H9 (cell line): ENCODE data around the gene SLC25A24. TPM values are rescaled to one million over a fixed set of nuclear protein-coding genes. Genes with fewer than 3 reads are reported as not detected.

Experiments
- DNase-seq: peaks from one replicate; pipeline ENCODE4 v3.0.0-alpha.2; 2017
- H2AFZ ChIP-seq: one replicate; pipeline ENCODE4 v1.6.1; 2013; ENCODE audit warnings: mild to moderate bottlenecking, low read length, control low read depth, moderate library complexity
- H2AK5ac ChIP-seq: 2 replicates; pipeline ENCODE4 v1.6.1; 2013; ENCODE audit warnings: low read length, control low read depth, mixed read lengths; ENCODE audit not compliant: insufficient read length
- H2BK120ac ChIP-seq: one replicate; pipeline ENCODE4 v1.6.1; 2013; ENCODE audit warnings: low read depth, mild to moderate bottlenecking, low read length, control low read depth, inconsistent platforms; ENCODE audit not compliant: poor library complexity, severe bottlenecking
- H2BK12ac ChIP-seq: 2 replicates; pipeline ENCODE4 v1.6.1; 2013; ENCODE audit warnings: low read length, control low read depth, mixed read lengths, low read depth; ENCODE audit not compliant: insufficient read length
- H2BK15ac ChIP-seq: 2 replicates; pipeline ENCODE4 v1.6.1; 2013; ENCODE audit warnings: low read depth, low read length, control low read depth
- H2BK20ac ChIP-seq: one replicate; pipeline ENCODE4 v1.6.1; 2013; ENCODE audit warnings: low read depth, mild to moderate bottlenecking, low read length, control low read depth, inconsistent platforms; ENCODE audit not compliant: poor library complexity, severe bottlenecking
- H2BK5ac ChIP-seq: 2 replicates; pipeline ENCODE4 v1.6.1; 2013; ENCODE audit warnings: low read length, control low read depth, mixed read lengths; ENCODE audit not compliant: insufficient read length
- H3K14ac ChIP-seq: 2 replicates; pipeline ENCODE4 v1.6.1; 2013; ENCODE audit warnings: low read length, control low read depth; ENCODE audit not compliant: insufficient read depth
- H3K18ac ChIP-seq: 2 replicates; pipeline ENCODE4 v1.6.1; 2013; ENCODE audit warnings: low read depth, mild to moderate bottlenecking, mixed read lengths, low read length, control low read depth; ENCODE audit not compliant: insufficient read length
- H3K23ac ChIP-seq: 2 replicates; pipeline ENCODE4 v1.6.1; 2013; ENCODE audit warnings: low read length, control low read depth, mixed read lengths, low read depth; ENCODE audit not compliant: insufficient read length
- H3K23me2 ChIP-seq: 2 replicates; pipeline ENCODE4 v1.6.1; 2013; ENCODE audit warnings: low read depth, mild to moderate bottlenecking, mixed read lengths, low read length, control low read depth; ENCODE audit not compliant: insufficient read length, poor library complexity, severe bottlenecking
- H3K27ac ChIP-seq: 2 replicates; pipeline ENCODE4 v1.5.1; 2013; ENCODE audit warnings: low read length, control low read depth, mixed read lengths, low read depth; ENCODE audit not compliant: insufficient read length
- H3K27me3 ChIP-seq: 2 replicates; pipeline ENCODE4 v1.6.1; 2013; ENCODE audit warnings: low read length, control low read depth, inconsistent platforms; ENCODE audit not compliant: insufficient read depth
- H3K4ac ChIP-seq: 2 replicates; pipeline ENCODE4 v1.6.1; 2013; ENCODE audit warnings: low read depth, mild to moderate bottlenecking, control low read depth, inconsistent platforms, low read length, moderate library complexity
- H3K4me1 ChIP-seq: 2 replicates; pipeline ENCODE4 v1.6.1; 2013; ENCODE audit warnings: low read length, control low read depth, inconsistent platforms; ENCODE audit not compliant: insufficient read depth
- H3K4me2 ChIP-seq: 2 replicates; pipeline ENCODE4 v1.6.1; 2013; ENCODE audit warnings: low read length, control low read depth, mixed read lengths; ENCODE audit not compliant: insufficient read length, insufficient read depth
- H3K56ac ChIP-seq: 2 replicates; pipeline ENCODE4 v1.6.1; 2013; ENCODE audit warnings: low read depth, mild to moderate bottlenecking, mixed read lengths, low read length, control low read depth; ENCODE audit not compliant: insufficient read length
- H3K79me1 ChIP-seq: 2 replicates; pipeline ENCODE4 v1.6.1; 2013; ENCODE audit warnings: low read depth, mild to moderate bottlenecking, moderate library complexity, low read length, control low read depth, inconsistent platforms; ENCODE audit not compliant: insufficient read depth, poor library complexity, severe bottlenecking
- H3K79me2 ChIP-seq: 2 replicates; pipeline ENCODE4 v1.6.1; 2013; ENCODE audit warnings: low read length, control low read depth, inconsistent platforms; ENCODE audit not compliant: insufficient read depth
- H3K9ac ChIP-seq: 2 replicates; pipeline ENCODE4 v1.6.1; 2013; ENCODE audit warnings: low read length, control low read depth, mixed read lengths; ENCODE audit not compliant: insufficient read length; ENCODE audit errors: extremely low read depth
- H3K9me3 ChIP-seq: one replicate; pipeline ENCODE4 v1.6.1; 2013; ENCODE audit warnings: low read depth, low read length, inconsistent platforms; ENCODE audit not compliant: control insufficient read depth
- H3T11ph ChIP-seq: one replicate; pipeline ENCODE4 v1.6.1; 2013; ENCODE audit warnings: mild to moderate bottlenecking, low read length, control low read depth, inconsistent platforms
- H4K20me1 ChIP-seq: one replicate; pipeline ENCODE4 v1.6.1; 2013; ENCODE audit not compliant: control insufficient read depth, insufficient read length, insufficient read depth
- H4K5ac ChIP-seq: 2 replicates; pipeline ENCODE4 v1.6.1; 2013; ENCODE audit warnings: low read depth, mild to moderate bottlenecking, mixed read lengths, low read length, control low read depth; ENCODE audit not compliant: insufficient read length
- H4K8ac ChIP-seq: replicated peaks from 2 replicates; pipeline ENCODE4 v1.6.1; 2013; ENCODE audit warnings: low read length, control low read depth, mixed read lengths, low read depth; ENCODE audit not compliant: insufficient read length
- H4K91ac ChIP-seq: 2 replicates; pipeline ENCODE4 v1.6.1; 2013; ENCODE audit warnings: low read depth, mild to moderate bottlenecking, moderate library complexity, mixed read lengths, low read length, control low read depth; ENCODE audit not compliant: insufficient read length
- H3K27ac Mint-ChIP-seq, 3 experiments: 2 replicates in 2 of 3; 3 replicates in 1 of 3; pipeline ENCODE4 v1.8.0; 2020 to 2021; ENCODE audit warnings: mixed read lengths in 3 of 3, mild to moderate bottlenecking in 1 of 3, moderate library complexity in 1 of 3
- H3K27me3 Mint-ChIP-seq: 2 replicates; pipeline ENCODE4 v1.8.0; 2021; ENCODE audit warnings: low read depth, mild to moderate bottlenecking, moderate library complexity, mixed read lengths
- H3K36me3 Mint-ChIP-seq, 3 experiments: 2 replicates in 2 of 3; 3 replicates in 1 of 3; pipeline ENCODE4 v1.8.0; 2020 to 2021; ENCODE audit warnings: low read depth in 3 of 3, mixed read lengths in 3 of 3; ENCODE audit not compliant: insufficient read depth in 1 of 3
- H3K4me1 Mint-ChIP-seq, 2 experiments: 2 replicates each; pipeline ENCODE4 v1.8.0; 2020; ENCODE audit warnings: mixed read lengths in 2 of 2
- H3K4me3 Mint-ChIP-seq, 2 experiments: 2 replicates in 1 of 2; 3 replicates in 1 of 2; pipeline ENCODE4 v1.8.0; 2020 to 2021; ENCODE audit warnings: mild to moderate bottlenecking in 2 of 2, mixed read lengths in 2 of 2, moderate library complexity in 1 of 2
- H3K9me3 Mint-ChIP-seq, 2 experiments: 2 replicates in 1 of 2; 3 replicates in 1 of 2; pipeline ENCODE4 v1.8.0; 2020; ENCODE audit warnings: mild to moderate bottlenecking in 2 of 2, mixed read lengths in 2 of 2, moderate library complexity in 1 of 2
- WGBS: extraction: QIAGEN DNeasy Blood & Tissue Kit; methylation state at CpG from one replicate; pipeline ENCODE4 v1.1.7; 2013; ENCODE audit warnings: missing lambda C conversion rate, low lambda C conversion rate, mixed read lengths; ENCODE audit not compliant: insufficient read length; ENCODE audit errors: extremely low coverage; 5-methylcytosine and 5-hydroxymethylcytosine counted together
- total RNA-seq: library from RNA; stranded (reverse); gene quantifications from 2 replicates; pipeline ENCODE4 v1.2.1, GENCODE V29; 2021
- TF ChIP-seq, protein P1 (sequence below): fragments of 200-600 bp; sonication (generic); conservative IDR thresholded peaks from 3 replicates; pipeline ENCODE4 v1.8.0; 2021; ENCODE audit warnings: antibody characterized with exemption, mild to moderate bottlenecking

SLC25A24 gene
- total RNA-seq, 1 experiment from 2014 or later, result 35.1 TPM

DNA sequence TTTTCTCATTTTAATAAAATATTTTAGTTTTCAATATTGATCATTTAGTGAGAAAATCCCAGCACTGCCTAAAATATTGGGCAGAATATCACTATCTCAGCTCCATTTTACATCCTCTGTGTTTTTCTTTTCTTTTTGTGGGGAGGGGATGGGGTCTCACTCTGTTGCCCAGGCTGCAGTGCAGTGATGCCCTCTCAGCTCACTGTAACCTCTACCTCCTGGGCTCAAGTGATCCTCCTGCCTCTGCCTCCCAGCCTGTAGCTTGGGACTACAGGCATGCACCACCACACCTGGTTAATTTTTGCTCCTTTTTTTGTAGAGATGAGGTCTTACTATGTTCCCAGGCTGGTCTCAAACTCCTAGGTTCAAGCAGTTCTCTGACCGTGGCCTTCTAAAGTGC lies 76.1 kb downstream of the SLC25A24 start:
- Histone ChIP-seq H3K23me2 (no peaks in the 10 kb centered on the region), H3T11ph (no peak overlapping the region), H2AFZ (no peak overlapping the region), H2BK120ac (no peak overlapping the region), H3K4me2 (no peak overlapping the region), H2BK5ac (no peak overlapping the region), H2BK12ac (no peak overlapping the region), H3K56ac (no peak overlapping the region), H4K20me1 (no peaks in the 10 kb centered on the region), H3K79me1 (no peaks in the 10 kb centered on the region), H4K91ac (no peak overlapping the region), H3K9ac (no peak overlapping the region), H3K18ac (no peak overlapping the region), H4K5ac (no peak overlapping the region), H3K27ac (no peak overlapping the region), H3K23ac (no peak overlapping the region), H3K14ac (no peak overlapping the region), H2BK15ac (no peak overlapping the region), H3K4ac (no peak overlapping the region), H2AK5ac (no peak overlapping the region), H4K8ac (no peak overlapping the region), H2BK20ac (no peak overlapping the region), H3K9me3 (no peaks in the 10 kb centered on the region), H3K4me1 (no peaks in the 10 kb centered on the region), H3K79me2 (no peaks in the 10 kb centered on the region), H3K27me3 (no peaks in the 10 kb centered on the region)
- H3K36me3 Mint-ChIP-seq, result no peaks in the 10 kb centered on the region; a peak in 1 of 7 replicates
- H3K9me3 Mint-ChIP-seq, result no peaks in the 10 kb centered on the region
- WGBS, result no CpG with 5 or more reads among the region's 1 CpG
- peaks cover 2% of the 10 kb centered on the region for H3K27me3 Mint-ChIP-seq
- TF ChIP-seq, protein P1, sequence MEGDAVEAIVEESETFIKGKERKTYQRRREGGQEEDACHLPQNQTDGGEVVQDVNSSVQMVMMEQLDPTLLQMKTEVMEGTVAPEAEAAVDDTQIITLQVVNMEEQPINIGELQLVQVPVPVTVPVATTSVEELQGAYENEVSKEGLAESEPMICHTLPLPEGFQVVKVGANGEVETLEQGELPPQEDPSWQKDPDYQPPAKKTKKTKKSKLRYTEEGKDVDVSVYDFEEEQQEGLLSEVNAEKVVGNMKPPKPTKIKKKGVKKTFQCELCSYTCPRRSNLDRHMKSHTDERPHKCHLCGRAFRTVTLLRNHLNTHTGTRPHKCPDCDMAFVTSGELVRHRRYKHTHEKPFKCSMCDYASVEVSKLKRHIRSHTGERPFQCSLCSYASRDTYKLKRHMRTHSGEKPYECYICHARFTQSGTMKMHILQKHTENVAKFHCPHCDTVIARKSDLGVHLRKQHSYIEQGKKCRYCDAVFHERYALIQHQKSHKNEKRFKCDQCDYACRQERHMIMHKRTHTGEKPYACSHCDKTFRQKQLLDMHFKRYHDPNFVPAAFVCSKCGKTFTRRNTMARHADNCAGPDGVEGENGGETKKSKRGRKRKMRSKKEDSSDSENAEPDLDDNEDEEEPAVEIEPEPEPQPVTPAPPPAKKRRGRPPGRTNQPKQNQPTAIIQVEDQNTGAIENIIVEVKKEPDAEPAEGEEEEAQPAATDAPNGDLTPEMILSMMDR, result no peak
- H3K27ac Mint-ChIP-seq, result no peak overlapping the region
- H3K4me3 Mint-ChIP-seq, result no peak overlapping the region
- H3K4me1 Mint-ChIP-seq, result peaks cover 12 to 13% of the 10 kb centered on the region in 2 experiments
- DNase-seq, result no peak
